Spleen (tissue), 11 donors: ENCODE data around the gene RORC. TPM values are rescaled to one million over a fixed set of nuclear protein-coding genes. Genes with fewer than 3 reads are reported as not detected.

Experiments used
- DNase-seq: peaks from one replicate; pipeline ENCODE4 v3.0.0-alpha.2; 2020
- H3K27ac ChIP-seq, 8 donors: fragments of 200-600 bp; sonication (generic) in 7 of 8; 1 replicate in 4 of 8; 2 replicates in 4 of 8; pipeline versions ENCODE4 v1.5.0 to v1.8.0; 2016 to 2021; ENCODE audit warnings: inconsistent platforms in 4 of 8, mild to moderate bottlenecking in 4 of 8, moderate library complexity in 1 of 8
- H3K27me3 ChIP-seq, 7 donors: fragments of 200-600 bp; sonication (generic) in 6 of 7; replicated peaks in 1 of 7; 1 replicate in 4 of 7; 2 replicates in 3 of 7; pipeline versions ENCODE4 v1.5.0 to v1.8.0; 2016 to 2021; ENCODE audit warnings: inconsistent platforms in 3 of 7, mild to moderate bottlenecking in 1 of 7
- H3K36me3 ChIP-seq, 6 donors: fragments of 200-600 bp; sonication (generic) in 5 of 6; 1 replicate in 4 of 6; 2 replicates in 2 of 6; pipeline versions ENCODE4 v1.5.0 to v1.8.0; 2016 to 2021; ENCODE audit warnings: inconsistent platforms in 2 of 6
- H3K4me1 ChIP-seq, 6 donors: fragments of 200-600 bp; sonication (generic) in 5 of 6; 1 replicate in 3 of 6; 2 replicates in 3 of 6; pipeline versions ENCODE4 v1.5.0 to v1.8.0; 2016 to 2021; ENCODE audit warnings: inconsistent platforms in 3 of 6
- H3K4me3 ChIP-seq, 8 donors: fragments of 200-600 bp; sonication (generic) in 7 of 8; 1 replicate in 4 of 8; 2 replicates in 4 of 8; pipeline versions ENCODE4 v1.5.0 to v1.8.0; 2016 to 2021; ENCODE audit warnings: inconsistent platforms in 4 of 8, mild to moderate bottlenecking in 4 of 8, moderate library complexity in 2 of 8
- H3K9me3 ChIP-seq, 8 donors: fragments of 200-600 bp; sonication (generic) in 7 of 8; 1 replicate in 4 of 8; 2 replicates in 4 of 8; pipeline versions ENCODE4 v1.5.0 to v1.8.0; 2016 to 2021; ENCODE audit warnings: inconsistent platforms in 4 of 8
- CTCF ChIP-seq, 11 experiments: fragments of 200-600 bp in 7 of 11; fragments of 450-650 bp in 4 of 11; sonication (generic) in 4 of 11; IDR thresholded peaks in 8 of 11; conservative IDR thresholded peaks in 3 of 11; 1 replicate in 7 of 11; 2 replicates in 4 of 11; pipeline versions ENCODE4 v1.4.0 to v1.8.0; 2016 to 2021; ENCODE audit warnings: antibody characterized with exemption in 11 of 11, inconsistent platforms in 4 of 11, mild to moderate bottlenecking in 1 of 11
- POLR2A ChIP-seq, 3 donors: fragments of 450-650 bp; IDR thresholded peaks; one replicate each; pipeline ENCODE4 v1.5.1; 2017; ENCODE audit warnings: antibody characterized with exemption in 3 of 3, mild to moderate bottlenecking in 1 of 3
- POLR2AphosphoS5 ChIP-seq, 3 donors: sonication (generic); formaldehyde crosslinking; IDR thresholded peaks; one replicate each; pipeline ENCODE4 v1.5.1; 2017; ENCODE audit warnings: antibody characterized with exemption in 3 of 3
- WGBS, 5 donors: extraction: QIAGEN DNeasy Blood & Tissue Kit in 3 of 5; methylation state at CpG; one replicate each; pipeline versions ENCODE4 v1.1.5 to v1.1.7; 2013 to 2018; 5-methylcytosine and 5-hydroxymethylcytosine counted together
- intact Hi-C: fragments of 100-400 bp; cut with DNase I; formaldehyde crosslinking; loops from one replicate; pipeline ENCODE4 v1.15.0; 2023; ENCODE audit warnings: low total_unique reads
- polyA plus RNA-seq, 3 donors: library from polyadenylated mRNA; stranded (reverse); fragments of 200-250 nt; gene quantifications; one replicate each; pipeline ENCODE4 v1.2.1, GENCODE V29; 2013
- total RNA-seq, 7 donors: library from RNA; depleted of rRNA in 3 of 7; stranded (reverse); fragments of >200 nt in 3 of 7; fragmentation: NEBNext Ultra II Directional in 4 of 7; extraction: Animal tissue kit (Norgen Biotek cat#: 25700) in 4 of 7; gene quantifications; one replicate each; pipeline versions ENCODE4 v1.1.0 to v1.2.1, GENCODE V29; 2016 to 2021
- donor health status: healthy with polysubstance abuse.
- donor health status: DM: no; HTN: no; CAD: no; lungs with moderate emphysema.
- donor health status: DM: no; HTN: no; CAD: no.
- donor health status: Bipolar disorder and iron deficiency.
- donor health status: healthy.
- donor health status: DM: no; HTN: no; CAD: no.
- donor health status: DM: yes; HTN: yes; CAD: no.

RORC gene
- total and polyA plus RNA-seq, 10 donors = 0.14 to 4.1 (median 1.6) TPM

DNA sequence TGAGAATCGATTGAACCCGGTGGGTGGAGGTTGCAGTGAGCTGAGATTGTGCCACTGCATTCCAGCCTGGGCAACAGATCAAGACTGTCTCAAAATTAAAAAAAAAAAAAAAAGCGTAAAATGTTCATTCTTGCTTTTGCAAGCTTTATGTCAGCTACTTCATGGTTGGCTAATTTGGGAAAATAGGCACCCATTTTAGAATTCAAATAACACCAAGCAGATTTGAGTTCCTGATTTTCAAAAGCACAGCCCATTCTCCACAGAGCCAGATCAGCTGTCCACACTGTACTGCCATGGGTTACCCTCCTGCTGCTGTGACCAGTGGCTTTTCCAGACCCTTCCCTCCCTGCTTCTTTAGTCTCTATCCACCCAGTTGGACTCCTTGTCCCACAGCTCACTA is 17.5 kb upstream of the RORC start:
- no peak for TF ChIP-seq POLR2AphosphoS5 (IDR thresholded peaks at IDR 0.05)
- WGBS, 5 donors = 71 to 79% (median 75%) methylated on average over 3 of the region's 3 CpGs
- Histone ChIP-seq H3K9me3 (no peaks in the 10 kb centered on the region), H3K27me3 (no peaks in the 10 kb centered on the region), H3K4me3 (no peak overlapping the region), H3K27ac (no peak overlapping the region), H3K4me1 (peaks cover 0 to 14% (median 6%) of the 10 kb centered on the region in 6 donors), H3K36me3 (no peaks in the 10 kb centered on the region)
- intact Hi-C loops = no loop called here
- DNase-seq = no peak

DNA sequence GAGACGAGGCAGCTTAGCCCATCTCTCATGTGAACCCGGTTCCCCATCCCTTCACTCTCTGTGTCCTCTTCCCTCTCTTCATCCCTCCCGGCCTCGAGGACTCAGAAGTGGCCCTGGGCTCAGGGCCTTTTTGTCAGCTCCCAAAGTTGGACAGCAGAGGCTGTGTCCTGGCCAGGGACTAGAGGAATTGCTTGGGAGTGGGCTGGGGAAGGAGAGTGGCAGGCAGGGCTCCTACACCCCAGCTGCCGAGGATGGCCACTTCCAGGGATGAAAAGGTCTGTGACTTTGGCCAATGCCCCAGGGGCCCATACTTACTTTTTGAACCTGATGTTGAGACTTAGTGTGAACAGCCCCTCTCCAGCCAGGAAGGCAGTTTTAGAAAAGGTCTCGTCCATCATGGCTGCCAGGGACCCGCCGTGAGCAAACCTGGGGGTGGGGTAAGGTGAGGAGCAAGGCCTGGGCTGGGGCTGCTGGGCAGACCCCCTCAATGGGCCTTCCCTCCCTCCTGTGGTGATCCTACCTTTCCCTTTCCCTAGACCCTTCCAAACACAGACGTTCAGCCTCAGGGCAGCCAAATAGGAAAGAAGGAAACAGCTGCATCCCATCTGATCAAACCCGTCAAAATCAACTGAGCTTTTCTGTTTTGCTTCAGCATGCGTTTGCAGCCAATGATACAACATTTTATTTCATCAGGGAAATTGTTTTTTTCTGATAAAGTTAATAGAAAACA is 16.4 kb upstream of the RORC start:
- H3K27me3 ChIP-seq = no peaks in the 10 kb centered on the region
- H3K4me3 ChIP-seq = no peak overlapping the region
- no peak for DNase-seq
- intact Hi-C loops = no loop called here
- TF ChIP-seq CTCF (IDR thresholded peaks at IDR 0.05 in 8 of 11, conservative IDR thresholded peaks at IDR 0.05 in 3 of 11) = no peak
- TF ChIP-seq POLR2A (IDR thresholded peaks at IDR 0.05) = no peak
- peak in 1 of 3 donors; percentile 55 for TF ChIP-seq POLR2AphosphoS5 (IDR thresholded peaks at IDR 0.05)
- peak overlapping the region in 2 of 8 donors; percentile 19 to 34 for H3K27ac ChIP-seq
- peaks cover 0 to 14% (median 6%) of the 10 kb centered on the region in 6 donors for H3K4me1 ChIP-seq
- no peaks in the 10 kb centered on the region for H3K36me3 ChIP-seq
- H3K9me3 ChIP-seq = no peaks in the 10 kb centered on the region
- 42 to 51% (median 45%) methylated on average over 10 to 11 of the region's 11 CpGs for WGBS, 5 donors

DNA sequence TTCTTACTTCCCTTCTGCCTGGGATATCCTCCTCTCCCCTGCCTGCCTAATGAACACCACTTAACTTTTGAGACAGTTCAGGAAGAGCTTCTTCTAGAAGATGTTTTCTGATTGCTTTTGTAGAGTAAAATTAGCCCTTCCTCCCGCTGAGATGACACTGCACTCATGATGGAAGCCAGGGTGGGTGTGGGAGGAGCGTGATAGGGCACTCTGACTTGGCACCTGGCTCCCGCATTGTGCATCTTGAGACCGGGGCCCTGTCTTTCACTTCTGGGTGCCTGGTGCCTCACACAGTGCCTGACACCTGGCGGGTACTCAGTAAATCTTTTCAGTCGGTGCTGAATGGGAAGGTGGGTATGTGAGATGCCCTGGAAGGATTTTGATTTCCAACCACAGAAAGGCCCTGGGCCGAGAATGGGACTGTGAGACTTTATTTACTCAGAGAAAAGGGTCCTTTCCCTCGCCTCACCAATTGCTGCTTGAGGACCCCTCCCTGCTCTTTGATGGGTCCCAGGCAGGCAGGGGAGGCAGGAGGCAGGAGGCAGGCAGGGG is 15.2 kb upstream of the RORC start:
- intact Hi-C loops = no loop called here
- no peak for DNase-seq
- TF ChIP-seq POLR2A (IDR thresholded peaks at IDR 0.05) = no peak
- no peak for TF ChIP-seq POLR2AphosphoS5 (IDR thresholded peaks at IDR 0.05)
- TF ChIP-seq CTCF (IDR thresholded peaks at IDR 0.05 in 8 of 11, conservative IDR thresholded peaks at IDR 0.05 in 3 of 11) = no peak
- no peak overlapping the region for H3K27ac ChIP-seq
- H3K27me3 ChIP-seq = no peaks in the 10 kb centered on the region
- H3K9me3 ChIP-seq = no peaks in the 10 kb centered on the region
- H3K36me3 ChIP-seq = no peaks in the 10 kb centered on the region
- 82 to 90% (median 86%) methylated on average over 8 of the region's 8 CpGs for WGBS, 5 donors
- H3K4me1 ChIP-seq = peaks cover 0 to 14% (median 6%) of the 10 kb centered on the region in 6 donors
- H3K4me3 ChIP-seq = no peak overlapping the region

GRCh38 chr1:151846062-151846568 is 14.5 kb upstream of the RORC start:
- 57 to 69% (median 65%) methylated on average over 6 of the region's 6 CpGs for WGBS, 5 donors
- Histone ChIP-seq H3K4me3 (no peak overlapping the region), H3K27me3 (no peaks in the 10 kb centered on the region), H3K36me3 (no peaks in the 10 kb centered on the region), H3K4me1 (peaks cover 0 to 14% (median 6%) of the 10 kb centered on the region in 6 donors), H3K9me3 (no peaks in the 10 kb centered on the region), H3K27ac (no peak overlapping the region)
- TF ChIP-seq CTCF (IDR thresholded peaks at IDR 0.05 in 8 of 11, conservative IDR thresholded peaks at IDR 0.05 in 3 of 11) (no peak), POLR2A (IDR thresholded peaks at IDR 0.05) (no peak), POLR2AphosphoS5 (IDR thresholded peaks at IDR 0.05) (no peak)
- intact Hi-C loops = no loop called here
- no peak for DNase-seq
